ENCODE data around the gene HIVEP3.

Gene HIVEP3

GRCh38 chr1:41661428-41662060, 257.2 kb downstream of the HIVEP3 start:
- no peak for DNase-seq

- DNase-seq, result no peak
Measured at GRCh38 chr1:41660570-41661427, 257.9 kb downstream of the HIVEP3 start.

- no peak for DNase-seq
Measured at GRCh38 chr1:41659903-41660302, 258.8 kb downstream of the HIVEP3 start.

GRCh38 chr1:41659159-41659495, 259.6 kb downstream of the HIVEP3 start:
- no peak for DNase-seq

GRCh38 chr1:41658431-41659158, 260.1 kb downstream of the HIVEP3 start:
- DNase-seq, result no peak

GRCh38 chr1:41657679-41658295, 260.9 kb downstream of the HIVEP3 start:
- no peak for DNase-seq

GRCh38 chr1:41656825-41657500, 261.8 kb downstream of the HIVEP3 start:
- DNase-seq, result no peak

- DNase-seq, result no peak
Measured at GRCh38 chr1:41656068-41656467, 262.7 kb downstream of the HIVEP3 start.

GRCh38 chr1:41655632-41656031, 263.1 kb downstream of the HIVEP3 start:
- DNase-seq, result no peak

GRCh38 chr1:41653574-41653973, 265.1 kb downstream of the HIVEP3 start:
- DNase-seq, result no peak

GRCh38 chr1:41652384-41653265, 266.1 kb downstream of the HIVEP3 start:
- no peak for DNase-seq

GRCh38 chr1:41650028-41650880, 268.5 kb downstream of the HIVEP3 start:
- DNase-seq, result peak; percentile 69

- no peak for DNase-seq
Measured at GRCh38 chr1:41649396-41650027, 269.2 kb downstream of the HIVEP3 start.

GRCh38 chr1:41648844-41649243, 269.9 kb downstream of the HIVEP3 start:
- DNase-seq, result no peak

GRCh38 chr1:41648230-41648629, 270.5 kb downstream of the HIVEP3 start:
- DNase-seq, result no peak

- no peak for DNase-seq
Measured at GRCh38 chr1:41647221-41648135, 271.2 kb downstream of the HIVEP3 start.

GRCh38 chr1:41646186-41646585, 272.5 kb downstream of the HIVEP3 start:
- DNase-seq, result no peak

GRCh38 chr1:41645062-41645461, 273.7 kb downstream of the HIVEP3 start:
- DNase-seq, result no peak
